Coronary artery (tissue), 2 donors: ENCODE measurements around the gene ACTN1.

Source experiments
- DNase-seq: peaks from one replicate; pipeline ENCODE4 v3.0.0-alpha.2; 2017; ENCODE audit warnings: low spot score
- H3K27ac ChIP-seq, 2 donors: fragments of 200-600 bp; sonication (generic); one replicate each; pipeline ENCODE4 v1.5.1; 2016 to 2019
- H3K4me3 ChIP-seq: fragments of 200-600 bp; sonication (generic); 2 replicates; pipeline ENCODE4 v1.5.1; 2016; ENCODE audit warnings: mild to moderate bottlenecking, moderate library complexity
- CTCF ChIP-seq: fragments of 200-600 bp; sonication (generic); IDR thresholded peaks from one replicate; pipeline ENCODE4 v1.5.1; 2019; ENCODE audit warnings: antibody characterized with exemption

Gene ACTN1

DNA sequence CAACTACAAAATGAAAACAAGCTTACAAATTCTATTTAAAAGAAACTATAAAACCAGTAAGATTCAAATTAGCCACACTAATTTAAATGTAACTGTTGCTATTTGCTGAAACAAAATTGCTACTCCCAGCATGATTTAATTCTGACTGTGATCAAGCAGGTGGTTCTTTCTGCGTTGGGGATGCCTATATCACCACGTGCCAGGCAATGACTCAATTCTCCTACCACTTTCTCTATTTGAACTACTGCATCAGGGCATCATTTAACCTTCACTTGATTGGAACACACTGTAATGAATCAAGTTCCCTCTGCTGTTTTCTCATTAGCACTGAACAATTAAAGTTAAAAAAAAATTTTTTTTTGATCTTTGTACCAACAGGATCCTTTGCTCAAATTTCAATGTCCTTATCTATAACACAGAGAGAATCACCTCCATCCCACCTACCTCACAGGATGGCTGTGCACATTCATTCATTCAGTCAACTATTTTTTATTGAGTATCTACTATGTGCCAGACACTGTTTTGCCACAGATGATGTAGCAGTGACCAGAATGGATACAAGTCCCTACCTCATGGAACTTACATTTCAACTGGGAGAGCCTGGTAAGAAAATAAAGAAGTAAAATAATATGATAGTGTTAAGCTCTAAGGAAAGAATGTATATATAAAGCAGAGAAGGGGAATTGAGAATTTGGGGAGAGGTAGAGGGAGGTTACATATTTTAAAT, 8.0 kb upstream of the ACTN1 start:
- Histone ChIP-seq H3K27ac (no peak overlapping the region), H3K4me3 (no peak overlapping the region)
- DNase-seq, result no peak
- no peak for TF ChIP-seq CTCF

DNA sequence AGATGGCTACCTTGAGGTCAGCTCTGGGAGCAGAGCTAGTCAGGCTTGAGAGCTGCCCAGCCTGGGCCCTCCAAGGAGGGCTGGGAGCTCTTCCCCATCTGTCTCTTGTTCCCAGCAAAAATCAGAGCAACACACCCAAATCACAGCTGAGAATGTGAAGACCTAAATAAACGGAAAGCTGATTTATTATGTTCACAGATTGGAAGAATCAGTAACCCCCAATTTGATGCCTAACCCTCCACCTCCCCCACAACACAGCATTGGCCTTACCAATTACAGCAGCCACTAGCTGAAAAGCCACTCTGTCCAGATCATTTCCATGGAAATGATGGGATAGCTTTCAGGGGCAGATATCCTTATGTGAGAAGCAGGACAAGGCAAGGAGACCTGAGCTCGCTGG, 7.1 kb upstream of the ACTN1 start:
- no peak overlapping the region for H3K27ac ChIP-seq
- TF ChIP-seq CTCF, result no peak
- H3K4me3 ChIP-seq, result no peak overlapping the region
- no peak for DNase-seq

- Histone ChIP-seq H3K4me3 (no peak overlapping the region), H3K27ac (no peak overlapping the region)
- no peak for DNase-seq
- TF ChIP-seq CTCF, result no peak
Measured at GRCh38 chr14:68984686-68985085, 5.6 kb upstream of the ACTN1 start.

DNA sequence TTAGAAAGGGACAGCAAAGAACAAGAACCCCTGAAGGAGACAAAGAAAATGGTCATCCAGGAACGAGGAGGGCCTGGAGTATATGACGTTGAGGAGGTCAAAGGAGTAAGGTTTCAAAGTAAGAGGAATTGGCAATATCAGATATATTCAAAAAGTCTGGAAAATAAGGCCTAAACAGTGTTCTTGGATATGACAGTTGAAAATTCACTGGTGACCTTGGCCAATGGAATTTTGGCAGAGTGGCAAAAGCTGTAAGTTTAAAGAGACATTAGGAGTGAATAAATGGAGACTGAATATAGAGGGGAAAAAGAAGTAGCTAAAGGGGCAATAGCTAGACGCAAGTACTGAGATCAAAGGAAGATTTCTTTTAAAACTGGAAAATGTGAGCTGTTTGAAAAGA, 4.1 kb upstream of the ACTN1 start:
- no peak for TF ChIP-seq CTCF
- Histone ChIP-seq H3K4me3 (no peak overlapping the region), H3K27ac (no peak overlapping the region)
- no peak for DNase-seq

DNA sequence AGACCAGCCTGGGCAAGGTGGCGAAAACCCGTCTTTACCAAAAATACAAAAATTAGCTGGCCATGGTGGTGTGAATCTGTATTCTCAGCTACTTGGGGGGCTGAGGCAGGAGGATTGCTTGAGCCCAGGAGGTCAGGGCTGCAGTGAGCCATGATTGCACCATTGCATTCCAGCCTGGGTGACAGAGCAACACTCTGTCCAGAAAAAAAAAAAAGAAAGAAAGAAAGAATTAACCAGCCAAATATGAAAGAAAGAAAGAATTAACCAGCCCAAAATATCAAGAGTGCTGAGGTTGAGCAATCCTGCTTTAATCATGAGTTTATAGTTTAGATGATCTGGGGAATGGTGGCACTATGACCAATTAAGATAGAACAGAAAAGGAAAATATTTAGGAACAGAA, 3.5 kb upstream of the ACTN1 start:
- no peak overlapping the region for H3K4me3 ChIP-seq
- TF ChIP-seq CTCF, result no peak
- peak overlapping the region in 1 of 2 donors; percentile 57 for H3K27ac ChIP-seq
- DNase-seq, result no peak

GRCh38 chr14:68981539-68981976, 2.5 kb upstream of the ACTN1 start:
- Histone ChIP-seq H3K27ac (peak overlapping the region; percentile 13 to 57), H3K4me3 (no peak overlapping the region)
- no peak for TF ChIP-seq CTCF
- no peak for DNase-seq

- H3K4me3 ChIP-seq, result no peak overlapping the region
- peak overlapping the region; percentile 13 to 57 for H3K27ac ChIP-seq
- DNase-seq, result no peak
- no peak for TF ChIP-seq CTCF
Measured at GRCh38 chr14:68981139-68981538, 2.0 kb upstream of the ACTN1 start.
